ENCODE measurements around the gene C16orf96.

The C16orf96 gene

GRCh38 chr16:4612474-4612931, 56.4 kb downstream of the C16orf96 start:
- H3K4me3 ChIP-seq (ENCODE audit: low read length), result no peak overlapping the region
- H3K27me3 ChIP-seq (ENCODE audit: low read depth, low read length), result no peaks in the 10 kb centered on the region
- no peaks in the 10 kb centered on the region for H3K9me3 ChIP-seq (ENCODE audit: insufficient read depth, low read length)
- H3K27ac ChIP-seq (ENCODE audit: low read length), result no peak overlapping the region
- no peak overlapping the region for H2AFZ ChIP-seq (ENCODE audit: low read depth, low read length)
- H3K4me1 ChIP-seq (ENCODE audit: low read length), result peaks cover 19% of the 10 kb centered on the region
- TF ChIP-seq, protein P1, sequence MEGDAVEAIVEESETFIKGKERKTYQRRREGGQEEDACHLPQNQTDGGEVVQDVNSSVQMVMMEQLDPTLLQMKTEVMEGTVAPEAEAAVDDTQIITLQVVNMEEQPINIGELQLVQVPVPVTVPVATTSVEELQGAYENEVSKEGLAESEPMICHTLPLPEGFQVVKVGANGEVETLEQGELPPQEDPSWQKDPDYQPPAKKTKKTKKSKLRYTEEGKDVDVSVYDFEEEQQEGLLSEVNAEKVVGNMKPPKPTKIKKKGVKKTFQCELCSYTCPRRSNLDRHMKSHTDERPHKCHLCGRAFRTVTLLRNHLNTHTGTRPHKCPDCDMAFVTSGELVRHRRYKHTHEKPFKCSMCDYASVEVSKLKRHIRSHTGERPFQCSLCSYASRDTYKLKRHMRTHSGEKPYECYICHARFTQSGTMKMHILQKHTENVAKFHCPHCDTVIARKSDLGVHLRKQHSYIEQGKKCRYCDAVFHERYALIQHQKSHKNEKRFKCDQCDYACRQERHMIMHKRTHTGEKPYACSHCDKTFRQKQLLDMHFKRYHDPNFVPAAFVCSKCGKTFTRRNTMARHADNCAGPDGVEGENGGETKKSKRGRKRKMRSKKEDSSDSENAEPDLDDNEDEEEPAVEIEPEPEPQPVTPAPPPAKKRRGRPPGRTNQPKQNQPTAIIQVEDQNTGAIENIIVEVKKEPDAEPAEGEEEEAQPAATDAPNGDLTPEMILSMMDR (IDR thresholded peaks at IDR 0.05; ENCODE audit: low read depth, low read length), result no peak
- no peak for TF ChIP-seq EZH2phosphoT487 (IDR thresholded peaks at IDR 0.05; ENCODE audit: low read depth)
- peaks cover 16% of the 10 kb centered on the region for H4K20me1 ChIP-seq (ENCODE audit: insufficient read depth, low read length)
- peaks cover 45% of the 10 kb centered on the region for H3K79me2 ChIP-seq (ENCODE audit: low read length)
- no peak overlapping the region for H3K9ac ChIP-seq (ENCODE audit: low read length)
- H3K4me2 ChIP-seq (ENCODE audit: low read length), result no peak overlapping the region
- peaks cover 2% of the 10 kb centered on the region for H3K36me3 ChIP-seq (replicated peaks; ENCODE audit: low read depth, low read length)

GRCh38 chr16:4612977-4613635, 57.0 kb downstream of the C16orf96 start:
- H3K4me1 ChIP-seq (ENCODE audit: low read length), result peaks cover 19% of the 10 kb centered on the region
- no peaks in the 10 kb centered on the region for H3K27me3 ChIP-seq (ENCODE audit: low read depth, low read length)
- H2AFZ ChIP-seq (ENCODE audit: low read depth, low read length), result no peak overlapping the region
- H3K4me3 ChIP-seq (ENCODE audit: low read length), result peak overlapping the region; percentile 84
- peak overlapping the region; percentile 92 for H3K4me2 ChIP-seq (ENCODE audit: low read length)
- H4K20me1 ChIP-seq (ENCODE audit: insufficient read depth, low read length), result peaks cover 16% of the 10 kb centered on the region
- H3K9me3 ChIP-seq (ENCODE audit: insufficient read depth, low read length), result no peaks in the 10 kb centered on the region
- peaks cover 45% of the 10 kb centered on the region for H3K79me2 ChIP-seq (ENCODE audit: low read length)
- H3K27ac ChIP-seq (ENCODE audit: low read length), result no peak overlapping the region
- no peaks in the 10 kb centered on the region for H3K36me3 ChIP-seq (replicated peaks; ENCODE audit: low read depth, low read length)
- TF ChIP-seq EZH2phosphoT487 (IDR thresholded peaks at IDR 0.05; ENCODE audit: low read depth), result no peak
- TF ChIP-seq, protein P1 (IDR thresholded peaks at IDR 0.05; ENCODE audit: low read depth, low read length), result no peak
- peak overlapping the region; percentile 76 for H3K9ac ChIP-seq (ENCODE audit: low read length)

- no peak overlapping the region for H2AFZ ChIP-seq (ENCODE audit: low read depth, low read length)
These were observed 57.8 kb downstream of the C16orf96 start for GRCh38 chr16:4613636-4614570.

More at GRCh38 chr16:4613636-4614570, 57.8 kb downstream of the C16orf96 start:
- Histone ChIP-seq H3K4me1 (ENCODE audit: low read length) (peaks cover 19% of the 10 kb centered on the region), H3K9me3 (ENCODE audit: insufficient read depth, low read length) (no peaks in the 10 kb centered on the region), H3K4me2 (ENCODE audit: low read length) (peak overlapping the region; percentile 92), H3K27ac (ENCODE audit: low read length) (no peak overlapping the region), H3K36me3 (replicated peaks; ENCODE audit: low read depth, low read length) (no peaks in the 10 kb centered on the region), H3K9ac (ENCODE audit: low read length) (peak overlapping the region; percentile 76), H3K79me2 (ENCODE audit: low read length) (peaks cover 45% of the 10 kb centered on the region), H3K27me3 (ENCODE audit: low read depth, low read length) (no peaks in the 10 kb centered on the region), H3K4me3 (ENCODE audit: low read length) (peak overlapping the region; percentile 84), H4K20me1 (ENCODE audit: insufficient read depth, low read length) (peaks cover 16% of the 10 kb centered on the region)
- TF ChIP-seq, protein P1 (IDR thresholded peaks at IDR 0.05; ENCODE audit: low read depth, low read length), result no peak
- TF ChIP-seq EZH2phosphoT487 (IDR thresholded peaks at IDR 0.05; ENCODE audit: low read depth), result no peak
